ENCODE measurements around the gene TSR3. TPM values are rescaled to one million over a fixed set of nuclear protein-coding genes. Genes with fewer than 3 reads are reported as not detected.

The TSR3 gene
- total RNA-seq, 4 donors from 2014 or later: 84.1 to 107 (median 96.7) TPM

DNA sequence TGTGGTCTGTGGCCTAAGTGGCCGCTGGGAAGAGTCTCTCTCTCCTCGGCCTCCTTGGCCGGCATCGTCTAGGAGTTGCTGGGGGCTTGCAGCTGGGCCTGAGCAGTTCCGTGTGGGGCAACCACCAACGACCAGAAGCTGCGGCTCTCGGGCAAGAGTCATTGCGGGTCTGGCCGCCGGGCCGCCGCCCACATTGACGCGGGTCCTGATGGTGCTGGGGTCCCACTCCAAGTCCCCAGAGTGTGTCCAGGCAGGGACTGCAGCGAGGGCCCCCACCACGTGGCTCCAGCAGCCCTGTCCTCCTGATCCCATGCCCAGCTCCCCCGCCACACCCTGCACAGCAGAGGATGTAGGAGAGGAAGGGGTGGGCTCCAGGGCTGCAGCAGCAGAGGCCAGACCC, 31.9 kb upstream of the TSR3 start:
- H3K27ac ChIP-seq: no peak overlapping the region
- H3K27me3 ChIP-seq: no peaks in the 10 kb centered on the region
- H3K36me3 ChIP-seq: peaks cover 16 to 19% of the 10 kb centered on the region in 2 donors
- no peak overlapping the region for H3K4me3 ChIP-seq (replicated peaks in 1 of 3)
- no peak for TF ChIP-seq POLR2A (IDR thresholded peaks at IDR 0.05)
- TF ChIP-seq, protein P1, sequence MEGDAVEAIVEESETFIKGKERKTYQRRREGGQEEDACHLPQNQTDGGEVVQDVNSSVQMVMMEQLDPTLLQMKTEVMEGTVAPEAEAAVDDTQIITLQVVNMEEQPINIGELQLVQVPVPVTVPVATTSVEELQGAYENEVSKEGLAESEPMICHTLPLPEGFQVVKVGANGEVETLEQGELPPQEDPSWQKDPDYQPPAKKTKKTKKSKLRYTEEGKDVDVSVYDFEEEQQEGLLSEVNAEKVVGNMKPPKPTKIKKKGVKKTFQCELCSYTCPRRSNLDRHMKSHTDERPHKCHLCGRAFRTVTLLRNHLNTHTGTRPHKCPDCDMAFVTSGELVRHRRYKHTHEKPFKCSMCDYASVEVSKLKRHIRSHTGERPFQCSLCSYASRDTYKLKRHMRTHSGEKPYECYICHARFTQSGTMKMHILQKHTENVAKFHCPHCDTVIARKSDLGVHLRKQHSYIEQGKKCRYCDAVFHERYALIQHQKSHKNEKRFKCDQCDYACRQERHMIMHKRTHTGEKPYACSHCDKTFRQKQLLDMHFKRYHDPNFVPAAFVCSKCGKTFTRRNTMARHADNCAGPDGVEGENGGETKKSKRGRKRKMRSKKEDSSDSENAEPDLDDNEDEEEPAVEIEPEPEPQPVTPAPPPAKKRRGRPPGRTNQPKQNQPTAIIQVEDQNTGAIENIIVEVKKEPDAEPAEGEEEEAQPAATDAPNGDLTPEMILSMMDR (IDR thresholded peaks at IDR 0.05): no peak
- intact Hi-C loops (cut with DNase I): no loop called here
- H3K9me3 ChIP-seq: no peaks in the 10 kb centered on the region
- no peak for DNase-seq
- 98 to 100% methylated on average over 2 to 8 of the region's 18 CpGs for WGBS, 2 donors
- peaks cover 11% of the 10 kb centered on the region in 2 donors for H3K4me1 ChIP-seq

DNA sequence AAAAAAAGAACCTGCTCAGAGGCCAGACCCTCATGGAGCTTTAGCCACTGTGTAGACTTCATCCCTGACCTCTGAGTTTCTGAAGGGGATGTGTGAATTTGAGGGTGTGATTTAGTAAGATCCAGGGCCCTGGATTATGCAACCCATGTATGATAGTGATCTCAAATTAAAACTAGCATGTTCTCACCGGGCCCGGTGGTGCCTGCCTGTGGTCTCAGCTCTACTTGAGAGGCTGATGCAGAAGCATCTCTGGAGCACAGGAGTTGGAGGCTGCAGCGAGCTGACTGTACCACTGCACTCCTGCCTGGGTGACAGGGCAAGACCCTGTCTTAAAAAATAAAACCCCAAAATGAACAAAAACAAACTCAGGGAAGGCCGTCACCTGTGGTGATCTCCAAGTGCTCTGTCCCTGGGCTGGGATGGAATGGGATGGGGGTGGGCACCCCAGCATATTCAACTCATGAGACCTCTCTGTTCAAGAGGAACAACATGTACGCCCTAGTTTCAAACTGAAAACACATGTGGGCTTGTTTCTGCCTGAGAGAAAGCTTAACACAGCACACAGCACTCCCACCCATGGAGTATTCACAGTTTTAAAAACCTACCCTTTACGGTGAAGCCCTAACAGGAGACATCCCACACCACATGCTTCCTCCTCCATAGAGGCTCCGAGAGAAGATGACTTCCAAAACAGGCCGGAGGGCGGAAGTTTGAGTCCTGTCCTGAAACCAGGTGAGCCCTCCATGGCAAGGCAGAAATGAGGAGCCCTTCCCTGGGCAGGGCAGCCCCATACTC, 30.1 kb upstream of the TSR3 start:
- no peak for DNase-seq
- WGBS, 2 donors: 90 to 94% methylated on average over 8 to 9 of the region's 9 CpGs
- H3K36me3 ChIP-seq: peaks cover 11 to 15% of the 10 kb centered on the region in 2 donors
- no peaks in the 10 kb centered on the region for H3K9me3 ChIP-seq
- H3K4me1 ChIP-seq: peaks cover 13 to 14% of the 10 kb centered on the region in 2 donors
- no peaks in the 10 kb centered on the region for H3K27me3 ChIP-seq
- TF ChIP-seq POLR2A (IDR thresholded peaks at IDR 0.05): no peak
- TF ChIP-seq, protein P1 (IDR thresholded peaks at IDR 0.05): no peak
- H3K27ac ChIP-seq: no peak overlapping the region
- intact Hi-C loops (cut with DNase I): no loop called here
- H3K4me3 ChIP-seq (replicated peaks in 1 of 3): no peak overlapping the region

DNA sequence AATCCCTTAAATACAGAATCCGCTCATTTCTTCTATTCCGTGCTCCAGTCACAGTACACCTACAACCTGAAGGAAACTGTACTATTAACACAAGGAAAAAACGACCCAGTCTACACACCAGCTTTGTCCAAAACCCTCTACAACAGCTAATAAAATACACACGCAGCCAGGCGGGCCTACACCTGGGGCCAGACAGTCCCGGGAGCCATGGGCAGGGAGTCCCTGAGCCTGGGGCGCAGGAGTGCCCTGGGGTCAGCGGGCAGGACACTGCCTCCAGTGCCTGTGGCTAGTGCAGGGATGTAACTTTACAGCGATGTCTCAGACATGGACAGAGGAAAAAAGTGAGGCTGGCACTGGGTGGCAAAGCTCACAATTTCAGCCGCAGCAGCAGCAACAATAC, 28.5 kb upstream of the TSR3 start:
- no peak for DNase-seq
- no peak overlapping the region for H3K4me3 ChIP-seq (replicated peaks in 1 of 3)
- TF ChIP-seq, protein P1 (IDR thresholded peaks at IDR 0.05): no peak
- TF ChIP-seq POLR2A (IDR thresholded peaks at IDR 0.05): no peak
- H3K4me1 ChIP-seq: peaks cover 13 to 14% of the 10 kb centered on the region in 2 donors
- WGBS, 2 donors: 81 to 87% methylated on average over 10 of the region's 10 CpGs
- H3K9me3 ChIP-seq: no peaks in the 10 kb centered on the region
- no peaks in the 10 kb centered on the region for H3K27me3 ChIP-seq
- peaks cover 11 to 15% of the 10 kb centered on the region in 2 donors for H3K36me3 ChIP-seq
- intact Hi-C loops (cut with DNase I): no loop called here
- no peak overlapping the region for H3K27ac ChIP-seq

DNA sequence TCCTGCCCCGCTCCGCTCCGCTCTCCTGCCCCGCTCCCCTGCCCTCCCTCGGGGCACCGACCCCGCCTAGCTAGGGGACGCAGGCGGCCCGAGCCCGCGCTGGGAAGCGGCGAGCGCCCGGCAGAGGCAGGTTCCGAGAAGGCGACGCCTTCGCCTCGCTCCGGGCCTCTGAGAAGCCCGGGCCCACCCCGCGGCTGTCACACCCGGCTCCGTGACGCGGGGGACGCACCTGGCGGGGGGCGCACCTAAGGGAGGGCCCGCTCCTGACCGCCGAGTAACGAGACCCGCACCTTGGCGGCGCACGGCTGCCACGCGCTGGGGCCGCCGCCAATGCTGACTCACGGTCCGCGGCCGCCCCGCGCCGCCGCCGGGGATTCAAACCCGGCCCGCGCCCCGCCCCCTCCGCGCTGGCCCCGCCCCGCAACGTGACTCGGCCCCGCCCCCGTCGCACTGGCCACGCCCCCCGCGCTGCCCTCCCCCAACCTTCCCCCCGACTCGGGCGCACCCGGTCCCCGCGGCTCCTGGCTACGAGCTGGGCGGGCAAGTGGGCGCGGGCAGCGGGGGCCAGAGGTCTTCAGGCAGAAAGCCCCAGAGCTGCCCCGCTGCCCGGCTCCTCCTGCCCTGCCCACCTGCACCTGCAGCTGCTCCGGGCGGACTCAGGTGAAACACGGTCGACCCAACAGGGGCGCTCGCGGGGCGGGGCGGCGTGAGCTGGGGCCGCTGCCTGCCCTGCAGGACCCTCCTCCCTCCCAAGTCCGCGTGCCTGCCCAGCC, 27.8 kb upstream of the TSR3 start:
- intact Hi-C loops (cut with DNase I): no loop called here
- H3K9me3 ChIP-seq: no peaks in the 10 kb centered on the region
- peaks cover 7 to 11% of the 10 kb centered on the region in 2 donors for H3K36me3 ChIP-seq
- H3K4me1 ChIP-seq: peaks cover 13 to 14% of the 10 kb centered on the region in 2 donors
- peak; percentile 46 to 61 for DNase-seq
- H3K27ac ChIP-seq: peak overlapping the region; percentile 50 to 74 (median 71)
- TF ChIP-seq, protein P1 (IDR thresholded peaks at IDR 0.05): no peak
- TF ChIP-seq POLR2A (IDR thresholded peaks at IDR 0.05): no peak
- H3K27me3 ChIP-seq: no peaks in the 10 kb centered on the region
- peak overlapping the region; percentile 10 to 47 (median 32) for H3K4me3 ChIP-seq (replicated peaks in 1 of 3)
- WGBS, 2 donors: 21 to 26% methylated on average over 14 to 16 of the region's 95 CpGs

All from thyroid gland (tissue), 4 donors.